CD14-positive monocyte (primary cell): ENCODE measurements around the gene ACTL8. TPM values are rescaled to one million over a fixed set of nuclear protein-coding genes. Genes with fewer than 3 reads are reported as not detected.

Experiments used
- DNase-seq, 3 donors: peaks; one replicate each; pipeline ENCODE4 v3.0.0-alpha.2; 2011 to 2022
- H2AFZ ChIP-seq: 2 replicates; pipeline ENCODE4 v1.6.0; 2012; ENCODE audit warnings: mild to moderate bottlenecking, low read depth, low read length, inconsistent platforms; ENCODE audit not compliant: insufficient read depth, poor library complexity, severe bottlenecking
- H3K27ac ChIP-seq, 2 donors: 1 replicate in 1 of 2; 2 replicates in 1 of 2; pipeline ENCODE4 v1.5.1; 2012 to 2013; ENCODE audit warnings: low read length in 2 of 2, control low read depth in 1 of 2, inconsistent platforms in 1 of 2, low read depth in 1 of 2, mild to moderate bottlenecking in 1 of 2
- H3K27me3 ChIP-seq, 2 donors: one replicate each; pipeline versions ENCODE4 v1.6.0 to v1.6.1; 2011 to 2013; ENCODE audit warnings: low read length in 2 of 2; ENCODE audit not compliant: control insufficient read depth in 2 of 2, insufficient read depth in 2 of 2
- H3K36me3 ChIP-seq, 2 donors: replicated peaks in 1 of 2; 1 replicate in 1 of 2; 2 replicates in 1 of 2; pipeline versions ENCODE4 v1.5.1 to v1.6.1; 2012 to 2013; ENCODE audit warnings: low read length in 2 of 2, control low read depth in 1 of 2, inconsistent platforms in 1 of 2, mild to moderate bottlenecking in 1 of 2; ENCODE audit not compliant: insufficient read depth in 2 of 2, control insufficient read depth in 1 of 2
- H3K4me1 ChIP-seq, 2 donors: 1 replicate in 1 of 2; 2 replicates in 1 of 2; pipeline versions ENCODE4 v1.5.1 to v1.6.1; 2012 to 2013; ENCODE audit warnings: low read length in 2 of 2, control low read depth in 1 of 2, inconsistent platforms in 1 of 2, mild to moderate bottlenecking in 1 of 2, moderate library complexity in 1 of 2; ENCODE audit not compliant: insufficient read depth in 2 of 2, control insufficient read depth in 1 of 2
- H3K4me2 ChIP-seq: replicated peaks from 2 replicates; pipeline ENCODE3; 2012; ENCODE audit warnings: low read length, moderate library complexity, mild to moderate bottlenecking; ENCODE audit not compliant: poor library complexity, severe bottlenecking; ENCODE audit errors: extremely low read depth
- H3K4me3 ChIP-seq, 3 experiments: fragments of 200-600 bp in 1 of 3; sonication (generic) in 1 of 3; replicated peaks in 1 of 3; 1 replicate in 2 of 3; 2 replicates in 1 of 3; pipeline ENCODE4 v1.5.1; 2011 to 2013; ENCODE audit warnings: low read length in 3 of 3, mild to moderate bottlenecking in 3 of 3, control low read depth in 2 of 3, low read depth in 2 of 3, inconsistent platforms in 1 of 3, moderate library complexity in 1 of 3
- H3K79me2 ChIP-seq: 2 replicates; pipeline ENCODE4 v1.6.0; 2012; ENCODE audit warnings: mild to moderate bottlenecking, control low read depth, inconsistent platforms, low read length, moderate library complexity; ENCODE audit not compliant: insufficient read depth
- H3K9ac ChIP-seq: 2 replicates; pipeline ENCODE4 v1.6.0; 2017; ENCODE audit warnings: low read length, mild to moderate bottlenecking; ENCODE audit not compliant: insufficient read depth, poor library complexity, severe bottlenecking
- H3K9me3 ChIP-seq, 2 donors: replicated peaks in 1 of 2; 1 replicate in 1 of 2; 2 replicates in 1 of 2; pipeline versions ENCODE4 v1.5.1 to v1.6.1; 2012 to 2013; ENCODE audit warnings: low read length in 2 of 2, control low read depth in 1 of 2; ENCODE audit not compliant: control insufficient read depth in 1 of 2, insufficient read depth in 1 of 2
- H4K20me1 ChIP-seq: 2 replicates; pipeline ENCODE4 v1.6.0; 2012; ENCODE audit warnings: mild to moderate bottlenecking, low read length, control low read depth, moderate library complexity; ENCODE audit not compliant: insufficient read depth
- H3K27ac Mint-ChIP-seq, 7 donors: one replicate each; pipeline ENCODE4 v1.8.0; 2020; ENCODE audit warnings: mild to moderate bottlenecking in 7 of 7, mixed read lengths in 7 of 7, moderate library complexity in 6 of 7, inconsistent platforms in 2 of 7
- H3K27me3 Mint-ChIP-seq, 3 donors: one replicate each; pipeline ENCODE4 v1.8.0; 2021 to 2022; ENCODE audit warnings: low read depth in 3 of 3, mild to moderate bottlenecking in 3 of 3, mixed read lengths in 3 of 3, moderate library complexity in 3 of 3, inconsistent platforms in 1 of 3
- H3K36me3 Mint-ChIP-seq, 2 donors: one replicate each; pipeline ENCODE4 v1.8.0; 2020; ENCODE audit warnings: mixed read lengths in 2 of 2, inconsistent platforms in 1 of 2, mild to moderate bottlenecking in 1 of 2
- H3K4me1 Mint-ChIP-seq: one replicate; pipeline ENCODE4 v1.8.0; 2020; ENCODE audit warnings: mild to moderate bottlenecking, mixed read lengths
- H3K4me3 Mint-ChIP-seq, 2 donors: one replicate each; pipeline ENCODE4 v1.8.0; 2020; ENCODE audit warnings: mild to moderate bottlenecking in 2 of 2, mixed read lengths in 2 of 2, moderate library complexity in 1 of 2
- H3K9me3 Mint-ChIP-seq, 7 donors: one replicate each; pipeline ENCODE4 v1.8.0; 2020 to 2022; ENCODE audit warnings: mixed read lengths in 7 of 7, mild to moderate bottlenecking in 6 of 7, moderate library complexity in 6 of 7, inconsistent platforms in 2 of 7
- CTCF ChIP-seq: fragments of 200-600 bp; IDR thresholded peaks from one replicate; pipeline ENCODE4 v1.8.0; 2022; ENCODE audit warnings: antibody characterized with exemption, mild to moderate bottlenecking
- WGBS: methylation state at CpG from one replicate; pipeline ENCODE4 v1.1.5; 2013; ENCODE audit warnings: missing lambda C conversion rate; ENCODE audit not compliant: insufficient coverage; 5-methylcytosine and 5-hydroxymethylcytosine counted together
- intact Hi-C, 2 donors: fragments of 100-400 bp; cut with micrococcal nuclease; formaldehyde crosslinking; loops; one replicate each; pipeline versions ENCODE4 v1.15.0 to v1.15.1; 2023
- polyA plus RNA-seq, 3 donors: library from polyadenylated mRNA; depleted of rRNA in 1 of 3; unstranded in 2 of 3; stranded (reverse) in 1 of 3; fragments of 300-500 nt in 2 of 3; fragments of >200 nt in 1 of 3; fragmentation: Illumina TruSeq in 2 of 3; gene quantifications; 1 replicate in 2 of 3; 2 replicates in 1 of 3; pipeline ENCODE4 v1.2.3, GENCODE V29; 2012 to 2021

ACTL8 gene
- polyA plus RNA-seq, 3 donors = not detected

GRCh38 chr1:17772615-17773212 lies 17.6 kb downstream of the ACTL8 start:
- TF ChIP-seq CTCF = no peak
- Histone ChIP-seq H3K9ac (no peak overlapping the region), H3K4me2 (no peak overlapping the region), H3K4me1 (no peaks in the 10 kb centered on the region), H2AFZ (no peak overlapping the region), H3K36me3 (no peaks in the 10 kb centered on the region), H3K27me3 (no peaks in the 10 kb centered on the region), H3K4me3 (no peak overlapping the region), H4K20me1 (no peaks in the 10 kb centered on the region), H3K79me2 (no peaks in the 10 kb centered on the region), H3K9me3 (no peaks in the 10 kb centered on the region), H3K27ac (no peak overlapping the region)
- intact Hi-C loops = no loop called here
- Mint-ChIP-seq H3K4me3 (no peak overlapping the region), H3K4me1 (no peaks in the 10 kb centered on the region), H3K9me3 (peaks cover 0 to 4% (median 0%) of the 10 kb centered on the region in 7 donors), H3K36me3 (no peaks in the 10 kb centered on the region), H3K27ac (no peak overlapping the region), H3K27me3 (peaks cover 9 to 14% (median 13%) of the 10 kb centered on the region in 3 donors)
- 73% methylated on average over 5 of the region's 14 CpGs for WGBS
- DNase-seq = no peak

GRCh38 chr1:17773591-17774326 lies 18.6 kb downstream of the ACTL8 start:
- Histone ChIP-seq H3K79me2 (no peaks in the 10 kb centered on the region), H4K20me1 (no peaks in the 10 kb centered on the region), H3K4me3 (no peak overlapping the region), H3K4me2 (no peak overlapping the region), H3K27me3 (no peaks in the 10 kb centered on the region), H3K4me1 (no peaks in the 10 kb centered on the region), H3K36me3 (no peaks in the 10 kb centered on the region), H3K27ac (no peak overlapping the region), H3K9me3 (no peaks in the 10 kb centered on the region), H2AFZ (no peak overlapping the region), H3K9ac (no peak overlapping the region)
- Mint-ChIP-seq H3K4me3 (no peak overlapping the region), H3K27me3 (peaks cover 9 to 14% (median 12%) of the 10 kb centered on the region in 3 donors), H3K27ac (peak overlapping the region in 1 of 7 donors; percentile 84), H3K9me3 (peaks cover 0 to 4% (median 0%) of the 10 kb centered on the region in 7 donors), H3K4me1 (no peaks in the 10 kb centered on the region), H3K36me3 (no peaks in the 10 kb centered on the region)
- WGBS = 81% methylated on average over 11 of the region's 16 CpGs
- TF ChIP-seq CTCF = no peak
- intact Hi-C loops = no loop called here
- no peak for DNase-seq
